ENCODE data around the gene PODXL2.

DNA sequence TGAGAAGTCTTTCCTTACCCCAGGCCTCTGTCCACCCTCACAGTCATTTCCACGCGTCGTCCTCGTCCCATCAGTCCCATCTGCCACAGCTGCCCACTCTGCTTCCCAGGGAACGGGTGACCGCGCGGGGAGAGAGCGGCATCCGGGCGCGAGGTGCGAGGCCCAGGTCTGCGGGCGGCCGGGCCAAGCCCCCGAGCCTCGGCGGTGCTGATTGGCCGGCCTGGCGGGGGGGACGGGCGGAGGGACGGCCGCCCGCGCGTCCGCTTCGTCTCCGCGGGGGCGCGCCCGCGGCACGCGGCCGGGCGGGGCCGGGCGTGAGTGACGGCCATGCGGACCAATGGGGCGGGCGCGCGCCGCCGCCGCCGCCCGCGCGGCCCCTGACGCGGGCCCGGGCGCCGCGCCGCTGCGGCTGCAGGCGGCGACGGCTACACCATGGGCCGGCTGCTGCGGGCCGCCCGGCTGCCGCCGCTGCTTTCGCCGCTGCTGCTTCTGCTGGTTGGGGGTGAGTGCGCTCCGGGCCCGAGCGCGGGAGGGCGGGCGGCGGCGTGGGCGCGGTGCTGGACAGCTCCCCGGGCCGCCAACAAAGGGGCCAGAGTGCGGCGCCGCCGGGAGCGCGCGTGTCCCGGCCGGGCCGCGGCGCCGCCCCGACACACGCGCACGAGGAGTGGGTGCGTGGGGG, at the start of gene PODXL2:
- TF ChIP-seq POLR2AphosphoS5 (IDR thresholded peaks at IDR 0.05; ENCODE audit: low read depth, low read length) (no peak), POLR2A (IDR thresholded peaks at IDR 0.05; ENCODE audit: borderline replicate concordance, extremely low read depth, insufficient read depth, insufficient read length) (no peak), RAD21 (IDR thresholded peaks at IDR 0.05; ENCODE audit: low read depth) (no peak), CTCF (IDR thresholded peaks at IDR 0.05 in 2 of 3, conservative IDR thresholded peaks at IDR 0.05 in 1 of 3; ENCODE audit: borderline replicate concordance in 1 of 3, insufficient read depth in 1 of 3, low read depth in 2 of 3, low read length in 2 of 3) (no peak), TCF7L2 (IDR thresholded peaks at IDR 0.05; ENCODE audit: borderline replicate concordance, extremely low read depth, insufficient read depth, insufficient read length) (no peak), ELF1 (IDR thresholded peaks at IDR 0.05; ENCODE audit: borderline replicate concordance, low read depth) (no peak), CEBPB (IDR thresholded peaks at IDR 0.05; ENCODE audit: low read depth) (no peak)
